ENCODE measurements around the gene MBNL2.

The MBNL2 gene

DNA sequence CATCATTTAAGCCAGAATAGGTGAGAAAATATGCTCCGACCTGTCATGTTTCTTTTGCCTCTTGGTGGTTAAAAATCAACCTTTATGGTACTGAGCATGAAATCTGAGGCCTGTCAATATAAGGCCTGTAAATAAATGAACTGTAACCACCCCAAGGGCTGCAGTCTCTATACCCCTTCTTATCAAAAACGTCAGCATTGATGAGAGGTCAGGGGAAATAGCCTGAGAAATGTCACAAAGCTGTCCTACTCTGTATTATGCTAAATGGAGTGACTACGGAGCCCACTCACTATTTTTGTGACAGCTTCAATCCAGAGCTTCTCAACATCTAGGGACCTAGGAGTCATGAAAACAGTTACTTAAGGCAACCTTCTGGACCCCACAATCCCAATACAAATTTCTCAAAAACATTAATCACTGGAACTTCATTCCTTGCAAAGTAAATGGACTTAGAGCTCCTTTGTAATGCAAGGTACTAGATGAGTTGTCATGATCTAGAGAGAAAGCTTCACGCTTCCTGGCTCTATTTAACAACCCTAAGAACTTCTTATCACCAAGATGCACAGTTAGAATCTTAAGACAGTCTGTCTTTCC lies 209.1 kb downstream of the MBNL2 start:
- DNase-seq = no peak

- DNase-seq = no peak
Observed at GRCh38 chr13:97432232-97432916, 210.2 kb downstream of the MBNL2 start.

DNA sequence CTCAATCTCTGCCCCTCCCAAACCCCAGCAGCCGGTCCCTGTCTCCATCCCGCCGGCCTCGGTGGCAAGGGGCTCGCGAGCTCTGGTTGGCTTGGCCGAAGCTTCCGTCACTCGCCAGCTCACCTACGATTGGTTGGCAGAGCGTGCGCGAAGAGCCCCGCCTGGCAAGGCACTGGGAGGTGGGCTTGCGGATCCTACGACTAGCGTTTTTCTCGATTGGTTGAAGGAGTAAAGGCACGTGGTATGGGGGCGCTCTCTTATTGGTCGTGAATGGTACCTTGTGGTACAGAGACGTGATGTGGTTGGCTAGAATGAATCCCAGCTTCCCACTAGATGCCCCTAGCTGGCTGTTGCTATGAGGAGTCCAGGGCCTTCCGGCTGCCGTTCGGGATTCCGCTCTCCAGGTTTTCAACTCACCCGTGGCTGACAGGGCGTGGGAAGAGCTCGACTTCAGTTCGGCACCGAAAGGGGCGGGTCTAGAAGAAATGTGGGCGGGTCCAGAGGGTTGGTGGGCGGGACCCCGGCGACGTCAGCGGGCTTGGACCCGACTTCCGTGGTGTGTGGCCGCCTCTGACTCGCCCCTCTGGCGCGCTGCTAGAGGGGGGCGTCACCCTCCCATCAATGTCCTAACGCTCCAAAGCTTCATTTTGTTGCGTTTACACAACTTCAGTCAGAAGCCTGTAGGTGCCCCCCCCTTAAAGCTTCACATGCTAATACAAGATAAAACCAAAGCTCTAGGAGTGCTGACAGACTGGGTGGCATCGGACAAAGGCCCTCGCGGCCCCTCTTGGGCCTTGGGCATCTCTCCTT lies 211.0 kb downstream of the MBNL2 start:
- DNase-seq = peak; percentile 100

GRCh38 chr13:97433727-97434396 lies 211.7 kb downstream of the MBNL2 start, which contains the start of gene RAP2A:
TSS of gene RAP2A (plus strand) at chr13:97434169. CDS start at chr13:97434471, 302 bp downstream.
- peak; percentile 56 for DNase-seq

DNA sequence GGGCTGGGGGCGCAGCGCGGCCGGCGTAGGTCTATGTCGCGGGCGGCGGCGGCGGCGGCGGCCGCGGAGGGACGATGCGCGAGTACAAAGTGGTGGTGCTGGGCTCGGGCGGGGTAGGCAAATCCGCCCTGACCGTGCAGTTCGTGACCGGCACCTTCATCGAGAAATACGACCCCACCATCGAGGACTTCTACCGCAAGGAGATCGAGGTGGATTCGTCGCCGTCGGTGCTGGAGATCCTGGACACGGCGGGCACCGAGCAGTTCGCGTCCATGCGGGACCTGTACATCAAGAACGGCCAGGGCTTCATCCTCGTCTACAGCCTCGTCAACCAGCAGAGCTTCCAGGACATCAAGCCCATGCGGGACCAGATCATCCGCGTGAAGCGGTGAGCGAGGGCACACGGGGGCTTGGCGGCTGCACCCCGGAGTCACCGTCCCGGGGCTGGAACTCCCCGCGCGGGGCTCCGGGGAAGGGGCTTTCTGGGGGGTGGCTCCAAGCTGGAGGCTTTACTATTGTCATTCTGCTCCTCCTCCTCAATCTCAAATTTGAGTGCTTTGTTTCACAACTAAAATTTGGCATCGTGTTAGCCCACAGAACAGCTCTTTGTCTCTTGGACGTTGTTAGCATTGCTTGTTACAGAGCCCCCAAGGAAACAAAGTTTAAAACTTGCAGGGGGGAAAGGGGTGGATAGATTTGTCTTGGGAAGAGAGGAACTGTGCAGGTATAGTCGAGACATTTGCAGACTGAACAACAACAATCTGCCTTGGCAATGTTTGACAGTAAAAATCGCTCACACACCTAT lies 212.5 kb downstream of the MBNL2 start:
- DNase-seq = no peak

DNA sequence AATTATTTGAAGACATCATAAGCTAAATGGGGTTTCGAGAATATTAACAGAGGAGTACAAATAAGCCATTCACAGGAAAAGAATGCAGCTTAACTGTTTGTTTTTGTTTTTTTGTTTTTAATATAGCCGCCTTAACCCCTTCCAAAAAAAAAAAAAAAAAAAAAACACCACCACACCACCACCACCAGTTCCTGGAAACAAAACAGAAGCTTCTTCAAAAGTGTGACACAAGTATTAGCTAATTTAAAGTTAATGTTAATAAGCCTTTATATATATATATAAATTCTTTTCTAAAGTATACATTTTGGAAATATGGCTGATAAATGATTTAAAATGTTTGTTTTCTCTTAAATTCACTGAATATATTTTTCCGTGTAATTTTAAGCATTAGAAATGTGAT lies 213.2 kb downstream of the MBNL2 start:
- DNase-seq = no peak

GRCh38 chr13:97435794-97436193 lies 213.7 kb downstream of the MBNL2 start:
- no peak for DNase-seq

GRCh38 chr13:97436845-97437244 lies 214.7 kb downstream of the MBNL2 start:
- no peak for DNase-seq

DNA sequence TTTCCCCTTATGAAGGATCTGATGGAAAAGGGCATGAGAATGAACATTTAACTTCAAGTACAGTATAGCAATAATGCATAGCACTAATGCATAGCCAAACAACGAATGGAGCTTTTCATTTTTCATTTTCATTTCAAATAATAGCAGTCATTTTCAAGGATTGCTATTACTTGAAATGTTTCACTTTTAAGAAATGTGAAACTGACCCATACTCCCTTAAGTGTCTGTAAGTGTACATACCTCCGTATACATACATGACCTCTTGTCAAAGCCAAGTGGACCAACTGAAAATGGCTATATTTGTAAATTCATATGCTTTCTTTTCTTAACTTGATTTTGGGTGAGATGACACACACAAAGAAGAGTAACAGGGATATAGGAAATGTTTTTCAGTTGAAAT lies 215.6 kb downstream of the MBNL2 start:
- DNase-seq = no peak

DNA sequence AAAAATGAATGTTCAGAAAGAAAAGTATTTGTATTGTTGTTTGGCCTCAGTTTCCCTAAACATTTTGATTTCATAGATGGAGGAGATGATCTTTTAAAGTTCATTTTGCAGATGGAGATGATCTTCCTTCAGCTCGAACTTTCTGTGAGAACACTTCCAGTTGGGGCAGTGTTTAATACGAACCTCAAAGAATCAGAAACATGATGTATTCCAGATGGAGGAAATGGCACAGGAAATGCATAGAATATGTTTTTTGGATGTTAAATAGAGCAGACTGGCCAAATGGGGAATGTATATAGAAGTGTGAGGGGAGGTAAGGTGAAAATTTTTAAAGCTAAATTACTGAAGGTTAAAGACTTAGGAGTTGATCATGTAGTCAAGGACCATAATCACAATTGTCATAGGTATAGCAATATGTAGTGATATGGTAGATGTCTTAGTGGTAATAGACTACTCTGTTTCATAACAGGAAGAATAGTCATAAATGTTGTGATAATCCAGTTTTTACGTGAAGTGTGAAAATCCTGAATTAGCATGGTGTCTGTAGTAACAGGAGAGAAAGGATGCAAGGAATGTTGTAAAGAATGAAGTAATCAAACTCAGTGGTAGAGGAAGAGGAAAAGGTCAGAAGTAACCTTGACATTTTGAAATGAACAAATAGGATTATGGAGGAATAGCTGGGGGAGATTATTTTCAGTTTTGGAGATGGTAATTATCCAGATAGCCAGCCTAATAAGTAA lies 216.9 kb downstream of the MBNL2 start:
- DNase-seq = no peak

DNA sequence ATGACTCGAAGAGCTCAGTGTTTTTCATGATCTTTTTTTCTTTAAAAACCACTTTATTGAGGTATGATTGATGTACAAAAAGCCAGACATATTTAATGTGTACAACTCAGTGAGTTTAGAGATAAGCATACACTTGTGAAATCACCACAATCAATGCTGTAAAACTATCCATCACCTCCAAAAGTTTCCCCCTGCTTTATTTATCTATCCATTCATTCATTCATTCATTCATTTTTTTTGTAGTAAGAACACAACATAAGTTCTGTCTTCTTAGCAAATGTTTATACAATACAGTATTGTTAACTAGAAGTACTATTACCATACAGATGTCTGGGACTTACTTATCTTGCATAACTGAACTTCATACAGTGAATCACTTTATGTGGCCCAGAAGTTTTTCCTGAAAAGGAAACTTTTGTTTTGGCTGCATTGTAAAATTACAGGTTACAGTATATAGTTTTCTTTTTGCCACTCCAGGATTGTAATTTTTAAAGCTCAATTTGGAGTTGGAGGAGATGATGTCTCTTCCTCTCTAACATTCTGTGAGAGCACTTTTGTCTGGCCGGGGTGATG lies 218.6 kb downstream of the MBNL2 start:
- DNase-seq = no peak

DNA sequence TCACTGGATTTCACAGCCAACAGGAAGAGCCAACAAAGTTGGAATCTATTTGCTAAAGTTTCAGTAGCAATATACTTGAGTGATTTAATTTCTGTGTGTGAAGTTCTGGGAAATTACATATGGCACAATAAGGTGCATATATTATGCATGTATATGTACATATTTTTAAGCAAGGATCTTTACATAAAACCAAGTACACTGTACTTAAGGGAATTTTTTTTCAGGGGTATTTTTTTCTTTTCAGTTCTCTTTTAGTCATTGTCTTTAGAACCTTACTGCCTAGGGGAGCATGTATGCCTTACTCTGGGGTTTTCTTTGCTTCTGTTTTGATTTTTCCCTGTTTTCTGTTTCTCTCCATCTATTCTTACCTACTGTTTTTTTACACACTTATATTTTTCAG lies 219.2 kb downstream of the MBNL2 start:
- no peak for DNase-seq

Data from NCI-H1417 treated with DMSO at 0.1 percent for 48 hours (cell line).